Activated CD4-positive, alpha-beta T cell treated with anti-CD3 and anti-CD28 coated beads, Interleukin-2, amount 10 ng/mL, durations not matched to agents 7 days and 5 days (primary cell): ENCODE results near the gene WDR20. TPM values are rescaled to one million over a fixed set of nuclear protein-coding genes. Genes with fewer than 3 reads are reported as not detected.

Source experiments
- CTCF ChIA-PET: fragments of 350-600 bp; sonication (Branson Sonifier 250); formaldehyde crosslinking; loops from one replicate; lab custom pipeline; 2021; ENCODE audit warnings: antibody characterized with exemption; lab: Charles Lee
- POLR2A ChIA-PET: fragments of 350-600 bp; sonication (Branson Sonifier 250); formaldehyde crosslinking; loops from one replicate; lab custom pipeline; 2021; ENCODE audit warnings: antibody characterized with exemption; lab: Charles Lee
- DNase-seq: peaks from one replicate; pipeline ENCODE4 v3.0.0-alpha.2; 2020
- H3K27ac Mint-ChIP-seq: one replicate; pipeline ENCODE4 v1.8.0; 2021; ENCODE audit warnings: mild to moderate bottlenecking, moderate library complexity, mixed read lengths
- H3K27me3 Mint-ChIP-seq: one replicate; pipeline ENCODE4 v1.8.0; 2021; ENCODE audit warnings: mixed read lengths
- H3K36me3 Mint-ChIP-seq: one replicate; pipeline ENCODE4 v1.8.0; 2021; ENCODE audit warnings: low read depth, mixed read lengths
- H3K4me1 Mint-ChIP-seq: one replicate; pipeline ENCODE4 v1.8.0; 2021; ENCODE audit warnings: mixed read lengths
- H3K4me3 Mint-ChIP-seq: one replicate; pipeline ENCODE4 v1.8.0; 2021; ENCODE audit warnings: mild to moderate bottlenecking, moderate library complexity, mixed read lengths
- H3K9me3 Mint-ChIP-seq: one replicate; pipeline ENCODE4 v1.8.0; 2021; ENCODE audit warnings: mixed read lengths
- total RNA-seq, 2 experiments: library from RNA; stranded (reverse); gene quantifications; one replicate each; pipeline ENCODE4 v1.2.3, GENCODE V29; 2021

WDR20 gene
- total RNA-seq, 2 experiments from 2014 or later: 24.7 to 35.7 TPM

GRCh38 chr14:102248121-102248520 lies 108.4 kb downstream of the WDR20 start:
- Mint-ChIP-seq H3K27me3 (no peaks in the 10 kb centered on the region), H3K9me3 (no peaks in the 10 kb centered on the region), H3K4me3 (no peak overlapping the region), H3K4me1 (no peaks in the 10 kb centered on the region), H3K27ac (no peak overlapping the region), H3K36me3 (no peaks in the 10 kb centered on the region)
- no peak for DNase-seq
- ChIA-PET POLR2A (no interaction called here), CTCF (no interaction called here)

GRCh38 chr14:102249041-102249440 lies 109.3 kb downstream of the WDR20 start:
- DNase-seq: no peak
- POLR2A ChIA-PET: interaction anchor here (0.6 kb wide), 1 partner anchor 66 kb away, joined by 5 read pairs; no protein-coding TSS in a partner anchor
- Mint-ChIP-seq H3K36me3 (no peaks in the 10 kb centered on the region), H3K27ac (no peak overlapping the region), H3K4me3 (no peak overlapping the region), H3K27me3 (no peaks in the 10 kb centered on the region), H3K4me1 (no peaks in the 10 kb centered on the region), H3K9me3 (no peaks in the 10 kb centered on the region)
- CTCF ChIA-PET: no interaction called here

GRCh38 chr14:102249981-102250380 lies 110.3 kb downstream of the WDR20 start:
- H3K27me3 Mint-ChIP-seq: no peaks in the 10 kb centered on the region
- H3K27ac Mint-ChIP-seq: no peak overlapping the region

GRCh38 chr14:102250636-102251035 lies 110.9 kb downstream of the WDR20 start:
- no peaks in the 10 kb centered on the region for H3K27me3 Mint-ChIP-seq
- POLR2A ChIA-PET: no interaction called here
- no peak for DNase-seq
- H3K9me3 Mint-ChIP-seq: no peaks in the 10 kb centered on the region
- no peaks in the 10 kb centered on the region for H3K36me3 Mint-ChIP-seq
- CTCF ChIA-PET: no interaction called here
- H3K4me3 Mint-ChIP-seq: no peak overlapping the region
- no peak overlapping the region for H3K27ac Mint-ChIP-seq
- no peaks in the 10 kb centered on the region for H3K4me1 Mint-ChIP-seq

More at GRCh38 chr14:102249981-102250380, 110.3 kb downstream of the WDR20 start:
- ChIA-PET CTCF (no interaction called here), POLR2A (no interaction called here)
- DNase-seq: no peak
- Mint-ChIP-seq H3K4me3 (no peak overlapping the region), H3K4me1 (no peaks in the 10 kb centered on the region), H3K36me3 (no peaks in the 10 kb centered on the region), H3K9me3 (no peaks in the 10 kb centered on the region)

- Mint-ChIP-seq H3K36me3 (no peaks in the 10 kb centered on the region), H3K4me3 (no peak overlapping the region), H3K27ac (no peak overlapping the region), H3K27me3 (no peaks in the 10 kb centered on the region), H3K4me1 (no peaks in the 10 kb centered on the region), H3K9me3 (no peaks in the 10 kb centered on the region)
- CTCF ChIA-PET: no interaction called here
- POLR2A ChIA-PET: no interaction called here
- DNase-seq: no peak
Measured at GRCh38 chr14:102251161-102251560, 111.5 kb downstream of the WDR20 start.

- Mint-ChIP-seq H3K4me1 (no peaks in the 10 kb centered on the region), H3K27ac (no peak overlapping the region), H3K9me3 (no peaks in the 10 kb centered on the region), H3K27me3 (no peaks in the 10 kb centered on the region), H3K4me3 (no peak overlapping the region), H3K36me3 (no peaks in the 10 kb centered on the region)
- ChIA-PET POLR2A (no interaction called here), CTCF (interaction anchor here (0.6 kb wide), 1 partner anchor 200 kb away, joined by 4 read pairs; no protein-coding TSS in a partner anchor)
- DNase-seq: no peak
Measured at GRCh38 chr14:102252834-102253801, 113.4 kb downstream of the WDR20 start.

- Mint-ChIP-seq H3K36me3 (no peaks in the 10 kb centered on the region), H3K4me3 (no peak overlapping the region), H3K27ac (no peak overlapping the region), H3K9me3 (no peaks in the 10 kb centered on the region), H3K4me1 (no peaks in the 10 kb centered on the region), H3K27me3 (no peaks in the 10 kb centered on the region)
- ChIA-PET CTCF (interaction anchor here (1.0 kb wide), 1 partner anchor 10 kb away, joined by 6 read pairs; no protein-coding TSS in a partner anchor), POLR2A (no interaction called here)
- DNase-seq: no peak
Measured at GRCh38 chr14:102255401-102256190, 115.9 kb downstream of the WDR20 start.

GRCh38 chr14:102256716-102257115 lies 117.0 kb downstream of the WDR20 start:
- no peaks in the 10 kb centered on the region for H3K4me1 Mint-ChIP-seq

GRCh38 chr14:102258136-102258535 lies 118.4 kb downstream of the WDR20 start:
- no peaks in the 10 kb centered on the region for H3K4me1 Mint-ChIP-seq
- no peak overlapping the region for H3K27ac Mint-ChIP-seq
- H3K27me3 Mint-ChIP-seq: no peaks in the 10 kb centered on the region
- H3K4me3 Mint-ChIP-seq: no peak overlapping the region
- no peak for DNase-seq
- H3K36me3 Mint-ChIP-seq: no peaks in the 10 kb centered on the region
- H3K9me3 Mint-ChIP-seq: no peaks in the 10 kb centered on the region
- CTCF ChIA-PET: interaction anchor here (0.7 kb wide), 1 partner anchor 1619 kb away, joined by 3 read pairs; no protein-coding TSS in a partner anchor
- POLR2A ChIA-PET: no interaction called here

More at GRCh38 chr14:102256716-102257115, 117.0 kb downstream of the WDR20 start:
- H3K36me3 Mint-ChIP-seq: no peaks in the 10 kb centered on the region
- no peak overlapping the region for H3K4me3 Mint-ChIP-seq
- H3K27ac Mint-ChIP-seq: no peak overlapping the region
- ChIA-PET CTCF (no interaction called here), POLR2A (no interaction called here)
- no peaks in the 10 kb centered on the region for H3K27me3 Mint-ChIP-seq
- DNase-seq: no peak
- H3K9me3 Mint-ChIP-seq: no peaks in the 10 kb centered on the region

Other genes with a start within 250 kb of the WDR20 start
- gene DYNC1H1, start 175.3 kb upstream of the WDR20 start, total RNA-seq: 100 to 1,000 TPM; 262 to 264 TPM
- 100 to 1,000 TPM; 527 to 575 TPM for gene HSP90AA1, start 52.9 kb upstream of the WDR20 start, total RNA-seq
- gene MOK, start 165.3 kb downstream of the WDR20 start, total RNA-seq: 1 to 10 TPM in 1 of 2 experiments, under 1 TPM in 1; 0.96 to 1.4 TPM
- 10 to 100 TPM; 14.8 to 18.8 TPM for gene ZNF839, start 179.8 kb downstream of the WDR20 start, total RNA-seq
- gene CINP, start 223.0 kb downstream of the WDR20 start, total RNA-seq: 10 to 100 TPM; 26.8 to 33.7 TPM
- gene TECPR2, start 223.0 kb downstream of the WDR20 start, total RNA-seq: 10 to 100 TPM in 1 of 2 experiments, 1 to 10 TPM in 1; 8.2 to 10.7 TPM